Measurements from ENCODE around the gene CPLX4. TPM values are rescaled to one million over a fixed set of nuclear protein-coding genes. Genes with fewer than 3 reads are reported as not detected.

CPLX4 gene
- total RNA-seq, 1 experiment from 2014 or later: not detected

- ATAC-seq (no peak), DNase-seq (ENCODE audit: low spot score) (no peak)
- ChIA-PET POLR2A (interaction anchor here (0.8 to 1.2 kb wide), 2 partner anchors 36 to 93 kb away, joined by 3 to 12 read pairs; partner anchors contain the start of gene RAX), CTCF (interaction anchor here (0.7 to 3.4 kb wide), 10 partner anchors 22 to 323 kb away, joined by 3 to 133 read pairs (median 6); partner anchors contain the start of gene RAX)
- Mint-ChIP-seq H3K27me3 (ENCODE audit: low read depth) (peaks cover 67% of the 10 kb centered on the region), H3K9me3 (no peaks in the 10 kb centered on the region), H3K27ac (no peak overlapping the region), H3K4me3 (peak overlapping the region; percentile 48), H3K36me3 (no peaks in the 10 kb centered on the region), H3K4me1 (no peaks in the 10 kb centered on the region)
- TF ChIP-seq ZNF425 (CRISPR knock-in tag; conservative IDR thresholded peaks at IDR 0.05) (no peak), FOXK1 (CRISPR knock-in tag; IDR thresholded peaks at IDR 0.05) (no peak), JUN (CRISPR knock-in tag; IDR thresholded peaks at IDR 0.05) (no peak), ZMAT4 (CRISPR knock-in tag; IDR thresholded peaks at IDR 0.05) (no peak), PRDM15 (CRISPR knock-in tag; IDR thresholded peaks at IDR 0.05) (no peak), MYBL2 (CRISPR knock-in tag; IDR thresholded peaks at IDR 0.05) (no peak), ZNF416 (CRISPR knock-in tag; IDR thresholded peaks at IDR 0.05) (no peak), OVOL2 (CRISPR knock-in tag; IDR thresholded peaks at IDR 0.05; ENCODE audit: borderline replicate concordance) (no peak), TEAD4 (CRISPR knock-in tag; IDR thresholded peaks at IDR 0.05) (no peak), ATF1 (CRISPR knock-in tag; IDR thresholded peaks at IDR 0.05) (no peak), RORB (CRISPR knock-in tag; IDR thresholded peaks at IDR 0.05) (no peak), CTCF (IDR thresholded peaks at IDR 0.05) (no peak), FOXJ3 (CRISPR knock-in tag; IDR thresholded peaks at IDR 0.05; ENCODE audit: borderline replicate concordance) (no peak), MLX (CRISPR knock-in tag; IDR thresholded peaks at IDR 0.05) (no peak), E2F5 (CRISPR knock-in tag; IDR thresholded peaks at IDR 0.05) (no peak), ZNF232 (CRISPR knock-in tag; IDR thresholded peaks at IDR 0.05) (no peak), GRHL2 (CRISPR knock-in tag; IDR thresholded peaks at IDR 0.05; ENCODE audit: insufficient replicate concordance, severe bottlenecking) (no peak), STAT6 (CRISPR knock-in tag; conservative IDR thresholded peaks at IDR 0.05; ENCODE audit: low read depth) (no peak), ZBTB21 (CRISPR knock-in tag; IDR thresholded peaks at IDR 0.05; ENCODE audit: borderline replicate concordance) (no peak), E2F1 (CRISPR knock-in tag; IDR thresholded peaks at IDR 0.05) (no peak)
Observed at GRCh38 chr18:59308938-59309260, 9.6 kb downstream of the CPLX4 start.
